ENCODE results near the gene LYSMD1.

LYSMD1 gene

GRCh38 chr1:151135433-151136385, 30.0 kb downstream of the LYSMD1 start:
- DNase-seq, result no peak

- no peak for DNase-seq
Observed at GRCh38 chr1:151134991-151135390, 30.7 kb downstream of the LYSMD1 start.

GRCh38 chr1:151134396-151134795, 31.3 kb downstream of the LYSMD1 start:
- no peak for DNase-seq

GRCh38 chr1:151133018-151133806, 32.5 kb downstream of the LYSMD1 start:
- no peak for DNase-seq

GRCh38 chr1:151132335-151133017, 33.2 kb downstream of the LYSMD1 start:
- no peak for DNase-seq

- no peak for DNase-seq
Observed at GRCh38 chr1:151131701-151132334, 33.9 kb downstream of the LYSMD1 start.

- DNase-seq, result peak; percentile 73 to 78
Observed at GRCh38 chr1:151130987-151131586, 34.6 kb downstream of the LYSMD1 start.

- DNase-seq, result no peak
Observed at GRCh38 chr1:151128800-151129199, 36.9 kb downstream of the LYSMD1 start.

- DNase-seq, result no peak
Observed at GRCh38 chr1:151124763-151125403, 40.8 kb downstream of the LYSMD1 start.

GRCh38 chr1:151113877-151114276, 51.8 kb downstream of the LYSMD1 start:
- DNase-seq, result no peak
